ENCODE measurements around the gene ALMS1.

DNA sequence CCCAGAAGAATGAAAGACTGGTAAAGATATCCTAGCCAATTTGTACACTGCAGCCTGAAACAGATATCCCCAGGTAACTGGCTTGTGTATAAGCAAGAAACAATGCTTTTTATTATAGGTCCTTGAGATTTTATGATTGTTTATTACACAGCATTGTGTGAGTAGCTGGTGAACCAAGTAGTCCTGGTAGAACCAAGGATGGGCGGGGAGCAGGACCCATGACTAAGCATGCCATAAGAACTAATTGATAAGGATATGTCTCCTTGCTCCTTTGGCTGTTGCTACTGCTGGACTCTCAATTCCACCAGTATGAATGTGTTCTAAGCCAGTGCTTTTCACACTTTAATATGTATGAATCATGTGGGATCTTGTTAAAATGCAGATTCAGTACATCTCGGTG, 12.3 kb upstream of the ALMS1 start:
- TF ChIP-seq, protein P1, sequence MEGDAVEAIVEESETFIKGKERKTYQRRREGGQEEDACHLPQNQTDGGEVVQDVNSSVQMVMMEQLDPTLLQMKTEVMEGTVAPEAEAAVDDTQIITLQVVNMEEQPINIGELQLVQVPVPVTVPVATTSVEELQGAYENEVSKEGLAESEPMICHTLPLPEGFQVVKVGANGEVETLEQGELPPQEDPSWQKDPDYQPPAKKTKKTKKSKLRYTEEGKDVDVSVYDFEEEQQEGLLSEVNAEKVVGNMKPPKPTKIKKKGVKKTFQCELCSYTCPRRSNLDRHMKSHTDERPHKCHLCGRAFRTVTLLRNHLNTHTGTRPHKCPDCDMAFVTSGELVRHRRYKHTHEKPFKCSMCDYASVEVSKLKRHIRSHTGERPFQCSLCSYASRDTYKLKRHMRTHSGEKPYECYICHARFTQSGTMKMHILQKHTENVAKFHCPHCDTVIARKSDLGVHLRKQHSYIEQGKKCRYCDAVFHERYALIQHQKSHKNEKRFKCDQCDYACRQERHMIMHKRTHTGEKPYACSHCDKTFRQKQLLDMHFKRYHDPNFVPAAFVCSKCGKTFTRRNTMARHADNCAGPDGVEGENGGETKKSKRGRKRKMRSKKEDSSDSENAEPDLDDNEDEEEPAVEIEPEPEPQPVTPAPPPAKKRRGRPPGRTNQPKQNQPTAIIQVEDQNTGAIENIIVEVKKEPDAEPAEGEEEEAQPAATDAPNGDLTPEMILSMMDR (IDR thresholded peaks at IDR 0.05): no peak
- TF ChIP-seq EP300 (IDR thresholded peaks at IDR 0.05) (no peak), POLR2A (IDR thresholded peaks at IDR 0.05) (no peak)

Data from ovary (tissue), 3 donors.